ENCODE measurements around the gene ADGRL2. TPM values are rescaled to one million over a fixed set of nuclear protein-coding genes. Genes with fewer than 3 reads are reported as not detected.

Gene ADGRL2
- total and polyA plus RNA-seq, 2 donors (not counting 3 experiments of a cell fraction or from before 2014, with no cell fraction given) = 32.7 to 46.1 TPM

- H3K9ac ChIP-seq (replicated peaks; ENCODE audit: extremely low read depth, insufficient read depth, low read length) = no peak overlapping the region
- no peak overlapping the region for H3K4me3 ChIP-seq (replicated peaks in 1 of 3; ENCODE audit: insufficient read depth in 1 of 3, low read depth in 1 of 3, low read length in 3 of 3)
- no peaks in the 10 kb centered on the region for H3K36me3 ChIP-seq (ENCODE audit: control insufficient read depth in 2 of 2, extremely low read depth in 1 of 2, insufficient read depth in 2 of 2, low read length in 2 of 2)
- H3K9me1 ChIP-seq (replicated peaks; ENCODE audit: control insufficient read depth, extremely low read depth, insufficient read depth, low read length) = no peaks in the 10 kb centered on the region
- dilution Hi-C loops (cut with MboI; ENCODE audit: extremely low pct_ligation_motif_present, low sequenced_read_pairs) = no loop called here
- H3K27me3 ChIP-seq (ENCODE audit: control insufficient read depth in 2 of 2, insufficient read depth in 2 of 2, low read length in 2 of 2) = no peaks in the 10 kb centered on the region
- no TSS peak for BruUV-seq (replicated peaks)
- H3K27ac ChIP-seq (ENCODE audit: insufficient read depth, low read depth, low read length) = no peak overlapping the region
- intact Hi-C loops (cut with micrococcal nuclease) = no loop called here
- TF ChIP-seq FOS (IDR thresholded peaks at IDR 0.05; ENCODE audit: borderline replicate concordance, insufficient read depth, low read length) (no peak), MAX (IDR thresholded peaks at IDR 0.05; ENCODE audit: insufficient read depth, insufficient read length) (no peak), CTCF (IDR thresholded peaks at IDR 0.05; ENCODE audit: extremely low read depth in 1 of 2, insufficient read depth in 1 of 2, low read depth in 1 of 2, low read length in 2 of 2) (no peak), POLR2A (IDR thresholded peaks at IDR 0.05; ENCODE audit: low read depth, low read length) (no peak), JUN (IDR thresholded peaks at IDR 0.05; ENCODE audit: borderline replicate concordance, insufficient read depth, insufficient read length, low read depth) (no peak), GATA2 (IDR thresholded peaks at IDR 0.05; ENCODE audit: insufficient read depth, insufficient read length, low read depth, low read length) (no peak), POLR2AphosphoS5 (IDR thresholded peaks at IDR 0.05; ENCODE audit: insufficient read depth, low read depth, low read length) (no peak), MYC (IDR thresholded peaks at IDR 0.05; ENCODE audit: low read depth, low read length) (no peak), EZH2 (IDR thresholded peaks at IDR 0.05; ENCODE audit: borderline replicate concordance, low read depth, low read length, severe bottlenecking) (no peak)
- H2AFZ ChIP-seq (ENCODE audit: low read depth, low read length) = no peak overlapping the region
- H3K79me2 ChIP-seq (ENCODE audit: control insufficient read depth, insufficient read depth, low read length) = peaks cover 17% of the 10 kb centered on the region
- H3K4me1 ChIP-seq (ENCODE audit: control insufficient read depth, extremely low read depth, insufficient read depth, low read length) = peaks cover 15% of the 10 kb centered on the region
- FAIRE-seq (no peak), DNase-seq (ENCODE audit: low read depth, low spot score) (no peak)
- ChIA-PET CTCF (interaction anchor here (1.3 to 2.2 kb wide), 3 partner anchors 10 to 21 kb away, joined by 3 to 8 read pairs (median 7); no protein-coding TSS in a partner anchor), POLR2A (no interaction called here)
- no peaks in the 10 kb centered on the region for H4K20me1 ChIP-seq (replicated peaks; ENCODE audit: control insufficient read depth, extremely low read depth, insufficient read depth, low read length)
- H3K9me3 ChIP-seq (replicated peaks; ENCODE audit: control insufficient read depth, insufficient read depth, low read length) = no peaks in the 10 kb centered on the region
- H3K4me2 ChIP-seq (ENCODE audit: insufficient read depth, low read length) = no peak overlapping the region
Measured at GRCh38 chr1:81813691-81814090, 13.0 kb downstream of the ADGRL2 start.
